Measurements from ENCODE around the gene RPL15. TPM values are rescaled to one million over a fixed set of nuclear protein-coding genes. Genes with fewer than 3 reads are reported as not detected.

Gene RPL15
- total RNA-seq, 4 donors from 2014 or later = 2,085 to 2,928 (median 2,309) TPM

GRCh38 chr3:23948761-23949160, 31.8 kb downstream of the RPL15 start:
- Histone ChIP-seq H3K4me3 (no peak overlapping the region), H3K27ac (peak overlapping the region in 3 of 4 donors; percentile 99 to 100 (median 100)), H3K27me3 (no peaks in the 10 kb centered on the region), H3K9me3 (no peaks in the 10 kb centered on the region), H3K4me1 (peaks cover 12 to 85% (median 28%) of the 10 kb centered on the region in 3 donors), H3K36me3 (no peaks in the 10 kb centered on the region)
- ATAC-seq = no peak
- TF ChIP-seq POLR2AphosphoS5 (IDR thresholded peaks at IDR 0.05) (no peak), EP300 (IDR thresholded peaks at IDR 0.05) (no peak), POLR2A (IDR thresholded peaks at IDR 0.05) (no peak), CTCF (IDR thresholded peaks at IDR 0.05) (no peak)
- WGBS, 2 donors (ENCODE audit: low coverage in 1 of 2) = 41 to 62% methylated on average over 2 of the region's 2 CpGs

GRCh38 chr3:23949784-23950183, 32.9 kb downstream of the RPL15 start:
- Histone ChIP-seq H3K4me3 (no peak overlapping the region), H3K27me3 (no peaks in the 10 kb centered on the region), H3K4me1 (peaks cover 14 to 86% (median 31%) of the 10 kb centered on the region in 3 donors), H3K36me3 (peaks cover 0 to 3% of the 10 kb centered on the region in 2 donors), H3K27ac (peak overlapping the region; percentile 31 to 100 (median 100)), H3K9me3 (no peaks in the 10 kb centered on the region)
- TF ChIP-seq EP300 (IDR thresholded peaks at IDR 0.05) = no peak
- no peak for ATAC-seq

- Histone ChIP-seq H3K4me1 (peaks cover 14 to 91% (median 31%) of the 10 kb centered on the region in 3 donors), H3K27ac (peak overlapping the region; percentile 31 to 100 (median 100)), H3K36me3 (peaks cover 0 to 8% of the 10 kb centered on the region in 2 donors), H3K9me3 (no peaks in the 10 kb centered on the region), H3K4me3 (no peak overlapping the region), H3K27me3 (no peaks in the 10 kb centered on the region)
- no peak for ATAC-seq
- TF ChIP-seq POLR2AphosphoS5 (IDR thresholded peaks at IDR 0.05) = no peak
- no peak for TF ChIP-seq CTCF (IDR thresholded peaks at IDR 0.05)
- TF ChIP-seq EP300 (IDR thresholded peaks at IDR 0.05) = no peak
- TF ChIP-seq POLR2A (IDR thresholded peaks at IDR 0.05) = no peak
Measured at GRCh38 chr3:23950293-23950692, 33.4 kb downstream of the RPL15 start.

- no peak for TF ChIP-seq EP300 (IDR thresholded peaks at IDR 0.05)
- no peak for TF ChIP-seq POLR2A (IDR thresholded peaks at IDR 0.05)
- TF ChIP-seq POLR2AphosphoS5 (IDR thresholded peaks at IDR 0.05) = no peak
- no peak for TF ChIP-seq CTCF (IDR thresholded peaks at IDR 0.05)
- 17 to 65% methylated on average over 2 to 4 of the region's 4 CpGs for WGBS, 2 donors (ENCODE audit: low coverage in 1 of 2)
- H3K27me3 ChIP-seq = no peaks in the 10 kb centered on the region
- H3K9me3 ChIP-seq = no peaks in the 10 kb centered on the region
- H3K4me3 ChIP-seq = no peak overlapping the region
- H3K27ac ChIP-seq = peak overlapping the region in 2 of 4 donors; percentile 2 to 100
- ATAC-seq = no peak
- peaks cover 0 to 17% of the 10 kb centered on the region in 2 donors for H3K36me3 ChIP-seq
- peaks cover 14 to 82% (median 29%) of the 10 kb centered on the region in 3 donors for H3K4me1 ChIP-seq
Measured at GRCh38 chr3:23952646-23953045, 35.7 kb downstream of the RPL15 start.

- WGBS, 2 donors (ENCODE audit: low coverage in 1 of 2) = 11 to 30% methylated on average over 1 of the region's 1 CpG
- no peaks in the 10 kb centered on the region for H3K27me3 ChIP-seq
- ATAC-seq = no peak
- no peak overlapping the region for H3K4me3 ChIP-seq
- H3K36me3 ChIP-seq = peaks cover 0 to 23% of the 10 kb centered on the region in 2 donors
- no peaks in the 10 kb centered on the region for H3K9me3 ChIP-seq
- H3K4me1 ChIP-seq = peaks cover 14 to 80% (median 24%) of the 10 kb centered on the region in 3 donors
- H3K27ac ChIP-seq = peak overlapping the region in 3 of 4 donors; percentile 2 to 29 (median 25)
- TF ChIP-seq POLR2A (IDR thresholded peaks at IDR 0.05) (no peak), CTCF (IDR thresholded peaks at IDR 0.05) (no peak), EP300 (IDR thresholded peaks at IDR 0.05) (no peak), POLR2AphosphoS5 (IDR thresholded peaks at IDR 0.05) (no peak)
Measured at GRCh38 chr3:23953523-23953922, 36.6 kb downstream of the RPL15 start.
